Stimulated activated CD8-positive, alpha-beta memory T cell treated with anti-CD3 and anti-CD28 coated beads, Interleukin-4, amount 100 ng/mL, for 4 hours (primary cell): ENCODE results near the gene RRP7A.
A peak's percentile ranks its signal among the peaks of the same experiment; 100 is the strongest.
"Not testable (repeated sequence)": the region's sequence is repeated elsewhere in the genome, so short reads cannot be mapped to it uniquely, and the experiment has no call there.

ENCODE experiments used
- DNase-seq, 2 donors: peaks; one replicate each; pipeline ENCODE4 v3.0.0-alpha.2; 2020; ENCODE audit warnings: low read depth in 2 of 2, low spot score in 1 of 2

Gene RRP7A

GRCh38 chr22:42519525-42520401 is at the start of gene RRP7A:
Gene RRP7A, minus strand, starts transcription at chr22:42519796. Its CDS starts 10 bp downstream, at chr22:42519786.
- DNase-seq = peak; percentile 62 to 63

- not testable (repeated sequence) for DNase-seq
Measured at GRCh38 chr22:42567950-42568349, 48.4 kb upstream of the RRP7A start.

GRCh38 chr22:42565956-42566355 is 46.4 kb upstream of the RRP7A start:
- no peak for DNase-seq

- DNase-seq = no peak
Measured at GRCh38 chr22:42564699-42565098, 45.1 kb upstream of the RRP7A start.

- DNase-seq = not testable (repeated sequence)
Measured at GRCh38 chr22:42563943-42564342, 44.3 kb upstream of the RRP7A start.

- DNase-seq = no peak
Measured at GRCh38 chr22:42562684-42563083, 43.1 kb upstream of the RRP7A start.

GRCh38 chr22:42562279-42562678 is 42.7 kb upstream of the RRP7A start:
- no peak for DNase-seq

GRCh38 chr22:42561856-42562255 is 42.3 kb upstream of the RRP7A start:
- DNase-seq = no peak

GRCh38 chr22:42560781-42561180 is 41.2 kb upstream of the RRP7A start:
- DNase-seq = no peak

GRCh38 chr22:42560381-42560780 is 40.8 kb upstream of the RRP7A start:
- DNase-seq = no peak

- peak; percentile 24 to 60 for DNase-seq
Measured at GRCh38 chr22:42553475-42554361, 34.1 kb upstream of the RRP7A start, which contains the start of gene SERHL2. Gene SERHL2, plus strand, starts transcription at chr22:42553956. Its CDS starts 65 bp downstream, at chr22:42554021.

GRCh38 chr22:42552294-42552647 is 32.7 kb upstream of the RRP7A start:
- not testable (repeated sequence) for DNase-seq

- DNase-seq = no peak
Measured at GRCh38 chr22:42549331-42550060, 29.9 kb upstream of the RRP7A start.

- no peak for DNase-seq
Measured at GRCh38 chr22:42548597-42549330, 29.2 kb upstream of the RRP7A start.

- not testable (repeated sequence) for DNase-seq
Measured at GRCh38 chr22:42548126-42548525, 28.5 kb upstream of the RRP7A start.

GRCh38 chr22:42547562-42547961 is 28.0 kb upstream of the RRP7A start:
- no peak for DNase-seq

GRCh38 chr22:42544686-42545085 is 25.1 kb upstream of the RRP7A start:
- no peak for DNase-seq

GRCh38 chr22:42539236-42539771 is 19.7 kb upstream of the RRP7A start:
- DNase-seq = not testable (repeated sequence)

- not testable (repeated sequence) for DNase-seq
Measured at GRCh38 chr22:42537199-42537831, 17.7 kb upstream of the RRP7A start.

- DNase-seq = not testable (repeated sequence)
Measured at GRCh38 chr22:42536634-42537033, 17.0 kb upstream of the RRP7A start.
